NCI-H2107 treated with DMSO at 0.1 percent for 48 hours (cell line): ENCODE results near the gene SBSN.

Experiments
- DNase-seq: peaks from one replicate; lab custom pipeline; 2025; ENCODE audit not compliant: unreplicated experiment; lab: John Stamatoyannopoulos, UW

Gene SBSN

DNA sequence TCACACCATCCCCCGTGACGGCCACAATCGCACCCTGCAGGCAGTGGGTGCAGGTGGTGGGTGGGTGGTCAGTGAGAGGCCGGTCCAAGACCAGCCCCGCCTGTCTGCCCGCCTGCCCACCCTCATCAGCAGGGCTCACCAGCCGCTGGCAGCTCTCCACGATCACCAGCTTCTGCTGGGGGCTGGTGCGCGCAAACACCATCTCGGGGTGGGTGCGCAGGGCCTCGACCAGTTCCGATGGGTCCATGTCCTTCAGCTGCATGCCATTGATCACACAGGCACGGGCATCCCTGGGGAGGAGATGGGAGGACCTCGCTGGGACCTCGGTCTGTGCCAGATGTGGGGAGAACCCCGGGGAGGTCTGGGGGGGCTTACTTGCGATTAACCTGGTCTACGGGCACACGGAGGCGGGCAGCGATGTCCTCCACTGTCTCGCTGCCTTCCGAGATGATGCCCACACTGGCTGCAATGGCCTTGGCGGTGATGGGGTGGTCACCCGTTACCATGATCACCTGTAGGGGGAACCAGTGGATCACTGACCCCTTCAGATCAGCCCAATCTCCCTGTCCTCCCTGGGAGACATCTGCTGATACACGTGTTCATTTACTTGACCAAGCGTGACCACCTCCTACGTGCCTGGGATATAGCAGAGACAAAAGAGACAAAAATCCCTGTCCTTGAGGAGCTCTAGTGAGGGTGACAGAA is 27.3 kb upstream of the SBSN start:
- no peak for DNase-seq

DNA sequence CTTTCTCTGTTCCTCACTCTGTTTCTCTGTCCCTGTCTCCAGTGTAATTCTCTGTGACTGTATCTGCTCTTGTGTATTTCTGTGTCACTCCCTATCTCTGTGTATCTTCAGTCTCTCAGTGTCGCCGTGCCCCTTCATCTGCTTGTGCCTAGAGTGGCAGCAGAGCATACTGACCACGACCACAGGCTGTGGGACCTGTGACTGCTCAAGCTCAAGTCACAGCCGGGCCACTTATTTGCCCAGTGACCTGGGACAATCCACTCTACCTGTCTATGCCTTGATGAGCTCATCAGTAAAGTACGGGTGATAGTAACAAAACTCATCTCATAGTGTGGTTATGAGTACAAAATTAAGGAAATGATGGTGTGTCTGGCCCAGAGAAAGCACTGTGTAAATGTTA is 26.0 kb upstream of the SBSN start:
- no peak for DNase-seq

DNA sequence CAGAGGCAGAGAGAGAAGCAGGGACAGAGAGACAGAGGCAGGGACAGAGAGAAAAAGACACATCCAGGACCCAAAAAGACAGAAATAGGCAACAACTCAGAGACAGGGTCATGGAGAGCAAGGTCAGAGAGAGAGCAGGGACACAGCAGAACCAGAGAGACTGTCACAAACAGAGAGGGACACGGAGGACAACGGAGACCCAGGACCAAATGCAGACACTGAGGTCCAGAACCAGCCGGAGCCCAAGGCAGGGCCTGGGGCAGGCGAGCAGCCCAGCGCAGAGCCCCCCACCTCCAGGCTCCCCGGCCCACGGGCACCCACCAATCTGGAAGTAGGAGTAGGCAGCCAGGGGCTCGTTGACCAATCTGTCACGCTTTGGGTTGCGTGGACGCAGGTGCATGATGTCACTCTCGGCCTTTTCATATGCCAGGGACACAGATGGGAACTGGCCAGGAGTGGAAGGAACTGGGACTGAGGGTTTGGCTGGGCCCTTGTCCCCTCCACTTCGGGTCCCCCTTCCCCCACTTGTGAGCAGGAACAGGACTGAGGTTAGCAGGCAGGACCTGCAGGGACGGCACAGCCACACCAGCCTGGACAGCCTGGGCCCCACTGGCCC is 25.4 kb upstream of the SBSN start:
- no peak for DNase-seq

DNA sequence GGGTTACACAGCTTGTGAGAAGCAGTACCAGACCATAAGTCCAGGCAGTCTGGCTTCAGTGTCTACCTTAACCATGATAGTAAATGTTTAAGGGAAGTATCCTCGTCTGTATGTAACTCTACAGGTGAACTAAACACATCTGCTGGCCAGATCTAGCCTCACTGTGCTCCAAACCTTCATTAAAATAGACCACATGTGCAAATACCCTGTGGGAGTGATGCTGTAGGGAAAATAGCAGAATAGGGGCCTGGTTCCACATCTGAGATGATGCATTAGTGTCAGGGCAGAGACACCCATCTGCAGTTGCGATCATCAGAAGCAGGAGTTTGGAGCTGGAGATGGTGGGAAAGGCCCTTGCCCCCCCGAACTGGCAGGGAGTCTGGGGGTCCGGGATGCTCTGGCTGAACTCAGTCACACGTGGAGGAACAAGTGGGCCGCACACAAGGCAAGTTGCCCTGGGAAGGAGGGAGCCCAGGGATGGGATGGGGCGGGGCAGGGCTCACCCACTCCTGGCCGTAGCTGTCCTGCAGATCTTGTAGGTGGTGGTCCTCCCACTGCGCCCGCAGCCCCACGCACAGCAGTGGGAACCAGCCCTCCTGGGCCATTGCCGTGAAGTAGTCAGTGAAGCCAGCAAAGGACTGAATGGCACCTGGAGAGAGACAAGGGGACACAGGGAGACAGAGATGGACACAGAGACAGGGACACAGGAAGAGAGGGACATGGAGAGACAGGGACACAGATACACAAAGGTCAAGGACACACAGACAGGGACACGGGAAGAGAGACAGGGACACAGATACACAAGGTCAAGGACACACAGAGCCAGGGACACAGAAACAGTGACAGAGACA is 24.6 kb upstream of the SBSN start:
- DNase-seq: no peak

DNA sequence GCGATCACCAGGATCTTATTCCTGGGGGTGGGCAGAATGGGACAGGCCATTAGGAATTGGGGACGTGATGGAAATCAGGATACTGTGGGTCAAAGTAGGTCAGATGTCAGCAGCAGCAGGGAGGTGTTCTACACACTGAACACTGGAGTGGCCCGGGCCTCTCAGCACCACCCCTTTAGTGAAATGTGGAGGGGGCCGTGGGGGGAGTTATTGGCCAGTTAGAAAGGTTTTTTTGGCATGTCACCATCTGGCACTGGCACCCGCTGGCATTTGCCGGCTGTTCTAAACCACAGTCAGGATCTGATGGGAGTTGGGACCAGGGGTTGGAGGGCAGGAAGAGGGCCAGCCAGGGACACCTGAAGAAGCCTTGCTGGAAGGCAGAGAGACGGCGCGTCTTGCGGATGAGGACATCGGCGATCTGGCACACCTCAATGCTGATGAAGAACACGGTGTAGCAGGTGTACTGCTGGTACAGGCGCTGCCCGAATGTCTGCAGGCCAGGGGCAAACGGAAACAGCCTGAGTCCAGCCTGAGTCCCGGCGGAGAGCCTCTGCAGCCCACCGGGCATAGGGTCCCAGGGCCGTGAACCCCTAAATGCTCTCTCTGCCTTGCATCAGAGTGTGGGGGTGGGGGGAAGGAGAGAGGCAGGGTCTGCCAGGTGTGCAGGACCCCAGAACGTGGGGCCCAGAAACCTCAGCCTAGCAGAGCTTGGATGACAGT is 23.1 kb upstream of the SBSN start:
- DNase-seq: no peak

DNA sequence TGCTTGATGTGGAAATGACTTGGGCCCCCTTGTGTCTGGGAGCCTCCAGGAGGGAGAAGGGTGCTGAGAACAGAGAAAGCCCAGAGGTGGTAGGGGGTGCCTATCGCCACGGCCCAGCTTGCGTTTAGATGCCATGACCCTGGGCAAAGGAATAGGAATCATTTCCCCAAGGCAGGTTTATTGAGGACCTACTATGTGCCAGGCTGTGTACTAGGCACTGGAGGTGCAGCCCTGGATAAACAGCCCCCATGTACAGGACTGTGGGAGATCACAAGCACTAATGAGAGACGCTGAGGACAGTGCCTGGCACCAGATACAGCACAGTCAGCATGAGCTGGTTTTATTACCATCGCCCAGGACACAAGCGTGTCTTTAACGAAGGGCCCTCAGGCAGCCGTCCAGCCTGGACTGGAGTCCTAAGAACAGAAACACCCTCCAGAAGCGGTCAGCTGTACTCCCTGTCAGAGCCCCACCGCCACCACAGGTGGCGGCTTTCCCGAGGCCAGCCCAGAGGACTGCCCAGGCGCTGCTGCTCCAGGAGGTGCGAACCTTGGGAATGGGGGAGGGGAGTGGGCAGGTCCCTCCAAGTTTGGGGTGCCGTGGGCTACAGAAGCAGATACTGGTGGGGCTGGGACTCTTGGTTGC is 21.9 kb upstream of the SBSN start:
- no peak for DNase-seq

DNA sequence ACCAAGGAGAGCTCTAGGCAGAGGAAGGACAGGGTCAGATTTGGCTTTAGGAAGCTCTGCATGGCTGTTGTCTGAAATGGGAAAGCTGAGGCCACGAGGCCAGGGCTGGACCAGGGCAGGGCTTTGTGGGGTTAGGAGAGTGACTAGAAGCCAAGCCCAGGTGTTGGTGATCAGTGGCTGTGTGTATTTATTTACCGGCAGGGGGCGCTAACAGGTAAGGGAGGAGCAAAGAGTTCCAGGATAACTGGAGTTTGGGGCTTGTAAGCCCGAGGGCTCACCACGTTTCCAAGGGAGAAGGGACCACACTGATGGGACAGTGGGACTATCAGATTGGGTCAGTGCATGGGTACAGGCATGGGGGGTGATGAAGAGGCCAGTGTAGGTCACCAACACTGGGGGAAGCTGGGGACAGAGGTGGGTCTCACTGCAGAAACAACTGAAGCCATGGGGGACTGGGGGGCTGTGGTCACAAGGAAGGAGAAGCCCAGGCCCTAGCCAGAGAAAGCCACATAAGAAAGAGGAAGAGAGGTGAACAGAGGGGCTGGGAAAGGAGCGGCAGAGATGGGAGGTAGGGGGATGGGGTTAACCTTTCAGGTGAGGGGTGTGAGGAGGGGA is 21.2 kb upstream of the SBSN start:
- DNase-seq: peak; percentile 44

DNA sequence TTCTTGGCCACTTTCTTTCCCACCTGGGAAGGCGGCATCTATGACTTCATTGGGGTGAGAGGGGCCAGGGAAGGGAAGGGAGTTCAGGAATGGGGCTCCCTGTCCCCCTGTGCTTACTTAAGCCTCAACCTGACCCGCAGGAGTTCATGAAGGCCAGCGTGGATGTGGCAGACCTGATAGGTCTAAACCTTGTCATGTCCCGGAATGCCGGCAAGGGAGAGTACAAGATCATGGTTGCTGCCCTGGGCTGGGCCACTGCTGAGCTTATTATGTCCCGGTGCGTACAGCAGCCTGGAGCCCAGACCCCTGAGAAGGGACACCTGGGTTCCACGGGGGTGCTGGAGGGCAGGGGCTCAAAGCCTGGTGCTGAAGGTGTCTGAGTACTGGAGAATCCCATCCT is 18.4 kb upstream of the SBSN start:
- no peak for DNase-seq

DNA sequence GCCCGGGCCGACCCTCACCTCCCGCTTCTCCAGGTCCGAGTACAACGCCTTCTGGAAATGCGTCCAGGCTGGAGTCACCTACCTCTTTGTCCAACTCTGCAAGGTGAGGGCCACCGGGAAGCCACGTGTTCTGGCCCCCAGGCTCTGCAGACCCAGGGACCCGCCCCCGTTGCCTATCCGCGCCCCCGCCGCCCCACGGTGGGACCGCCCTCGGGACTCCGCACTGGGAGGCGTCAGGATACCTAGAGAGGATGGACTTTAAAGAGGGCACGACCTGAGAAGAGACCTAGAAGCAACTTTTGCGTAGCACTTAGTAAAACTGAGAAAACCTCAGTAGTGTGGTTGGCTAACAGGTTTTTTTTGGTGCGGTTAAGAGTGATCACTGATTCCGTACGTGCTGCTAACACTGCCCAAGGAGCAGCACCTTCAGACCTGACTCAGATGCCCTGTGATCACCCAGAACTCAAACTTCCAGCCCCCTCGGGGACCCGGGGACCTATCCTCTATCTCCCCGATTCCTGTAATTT is 17.8 kb upstream of the SBSN start:
- DNase-seq: no peak

DNA sequence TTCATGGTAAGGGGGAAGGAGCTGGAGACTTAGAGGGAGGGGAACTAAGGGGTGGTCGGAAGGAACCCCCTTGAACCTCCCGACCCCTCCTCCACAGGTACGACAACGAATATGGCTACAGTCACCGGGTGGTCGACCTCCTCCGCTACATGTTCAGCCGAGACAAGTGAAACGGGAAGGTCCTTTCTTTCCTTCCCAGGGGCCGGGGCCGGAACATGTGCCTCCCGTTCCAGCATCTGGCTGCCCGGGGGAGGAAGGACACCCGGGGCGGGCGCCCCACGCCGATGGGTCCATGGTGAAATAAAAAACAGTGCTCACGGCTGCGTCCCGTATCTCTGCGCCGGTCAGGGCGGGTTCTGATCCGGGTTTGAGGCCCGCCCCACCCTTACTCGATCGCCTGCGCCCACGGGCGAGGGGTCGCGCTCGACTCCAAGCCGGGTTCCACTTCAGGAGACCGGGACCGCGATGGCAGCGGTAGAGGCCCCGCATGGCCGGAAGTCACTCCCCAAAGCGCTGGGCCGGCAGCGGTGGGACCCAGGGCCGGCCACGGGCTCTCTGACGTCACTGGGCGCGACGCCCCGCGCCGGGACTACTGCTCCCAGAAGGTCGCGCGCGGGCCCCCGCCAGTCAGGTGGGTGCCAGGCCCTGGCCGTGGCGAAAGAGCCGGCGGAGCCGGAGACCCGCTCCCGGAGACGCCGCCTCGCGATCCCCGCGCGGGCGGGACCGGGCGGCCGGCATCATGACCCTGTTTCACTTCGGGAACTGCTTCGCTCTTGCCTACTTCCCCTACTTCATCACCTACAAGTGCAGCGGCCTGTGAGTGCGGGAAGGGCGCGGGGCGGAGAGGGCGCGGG is 17.1 kb upstream of the SBSN start, which contains the start of gene TMEM147:
TMEM147 (plus strand) TSS at position 626 of the 854 bp plus-strand sequence; CDS start at position 740, 114 bp downstream.
- DNase-seq: peak; percentile 29

DNA sequence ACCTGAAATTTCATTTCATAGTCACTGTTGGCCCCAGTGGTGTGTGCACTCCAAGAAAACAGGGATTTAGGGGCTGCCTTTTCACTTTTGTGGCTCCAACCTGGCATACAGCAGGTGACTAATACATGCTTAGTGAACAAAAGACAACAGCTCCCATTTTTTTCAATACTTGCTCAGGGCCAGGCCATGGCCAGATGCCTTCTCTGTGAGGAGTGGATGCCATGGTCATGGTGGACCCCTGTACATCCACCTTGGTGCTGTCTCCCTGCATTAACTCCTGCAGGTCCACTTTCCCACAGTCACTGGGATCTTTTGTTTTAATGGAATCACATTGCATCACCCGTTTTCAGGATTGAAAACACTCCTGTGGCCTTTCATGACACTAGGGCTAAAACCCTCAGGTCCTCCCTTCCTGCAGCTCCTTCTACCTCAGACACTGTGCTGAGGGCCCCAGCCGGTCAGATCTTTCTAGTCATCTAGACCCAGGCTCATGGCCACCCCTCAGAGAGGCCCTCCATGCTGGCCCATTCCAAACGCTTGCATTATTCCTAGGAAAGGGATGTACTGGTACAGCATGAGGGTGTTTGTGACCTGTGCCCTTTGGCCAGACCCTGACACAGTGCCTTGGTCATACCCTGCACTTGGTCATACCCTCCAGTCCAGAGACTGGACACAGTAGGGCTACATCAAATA is 16.1 kb upstream of the SBSN start:
- DNase-seq: no peak

DNA sequence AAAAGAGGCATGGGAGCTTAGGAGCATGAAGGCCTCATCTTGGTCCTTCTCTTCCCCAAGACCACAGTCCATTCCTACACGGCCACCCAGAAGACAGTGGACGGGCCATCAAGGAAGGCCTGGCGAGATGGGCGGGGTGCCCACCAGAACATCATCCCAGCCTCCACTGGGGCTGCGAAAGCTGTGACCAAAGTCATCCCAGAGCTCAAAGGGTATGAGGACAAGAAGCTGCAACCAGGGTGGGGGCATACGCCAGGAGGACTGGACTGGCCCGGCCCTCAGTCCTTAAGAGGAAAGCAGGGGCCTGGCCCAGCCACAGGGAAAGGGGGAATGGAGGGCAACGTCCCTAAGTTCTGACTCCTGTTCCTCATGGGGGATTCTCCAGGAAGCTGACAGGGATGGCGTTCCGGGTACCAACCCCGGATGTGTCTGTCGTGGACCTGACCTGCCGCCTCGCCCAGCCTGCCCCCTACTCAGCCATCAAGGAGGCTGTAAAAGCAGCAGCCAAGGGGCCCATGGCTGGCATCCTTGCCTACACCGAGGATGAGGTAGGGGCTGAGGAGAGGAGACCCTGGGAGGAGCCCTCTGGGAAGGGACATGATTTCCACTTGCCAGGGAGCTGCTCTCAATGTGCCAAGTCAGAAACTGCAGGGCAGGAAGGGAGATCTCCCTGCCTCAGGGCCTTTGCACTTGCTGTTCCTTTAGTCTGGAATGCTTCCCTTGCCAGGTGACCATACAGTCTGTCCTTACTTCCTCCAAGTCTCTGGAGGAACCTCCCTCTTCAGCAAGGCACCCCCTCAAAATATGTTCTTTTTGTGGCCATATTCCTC is 15.4 kb upstream of the SBSN start:
- DNase-seq: no peak

DNA sequence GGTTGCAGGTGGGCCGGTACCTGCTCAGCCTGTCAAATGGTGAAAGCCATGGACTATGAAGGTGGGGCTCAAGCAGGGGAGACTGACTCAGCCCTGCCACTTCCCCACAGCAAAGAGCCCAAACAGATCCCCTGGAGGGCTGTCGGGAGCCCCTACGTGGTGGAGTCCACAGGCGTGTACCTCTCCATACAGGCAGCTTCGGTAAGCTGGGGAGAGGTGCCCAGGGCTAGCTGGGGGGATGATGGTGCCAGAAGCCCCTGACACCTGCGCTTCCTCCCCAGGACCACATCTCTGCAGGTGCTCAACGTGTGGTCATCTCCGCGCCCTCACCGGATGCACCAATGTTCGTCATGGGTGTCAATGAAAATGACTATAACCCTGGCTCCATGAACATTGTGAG is 14.1 kb upstream of the SBSN start:
- DNase-seq: no peak

DNA sequence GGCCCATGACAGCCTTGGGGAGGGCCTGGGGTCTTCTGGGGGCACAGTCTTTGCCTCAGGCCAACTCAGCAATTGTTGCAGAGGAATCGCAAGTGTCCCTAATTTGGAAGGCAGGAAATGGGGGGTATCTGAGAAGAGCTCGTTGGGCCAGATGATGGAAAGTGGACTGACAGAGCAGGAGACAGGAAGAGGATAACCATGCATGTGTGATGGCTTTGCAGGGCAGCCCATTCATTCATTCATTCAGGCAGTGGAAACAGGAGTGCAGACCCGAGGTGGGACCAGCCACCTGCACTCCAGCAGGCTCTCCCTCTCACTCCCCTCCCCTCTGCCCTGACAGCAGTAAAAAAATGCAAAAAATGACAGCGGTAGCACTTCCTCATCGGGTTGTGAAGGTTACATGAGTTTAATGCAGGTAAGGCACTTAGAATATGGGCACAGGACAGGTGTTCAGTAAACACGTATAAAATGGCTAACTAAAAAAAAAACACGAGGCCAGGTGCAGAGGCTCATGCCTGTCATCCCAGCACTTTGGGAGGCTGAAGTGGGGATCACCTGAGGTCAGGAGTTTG is 12.3 kb upstream of the SBSN start:
- DNase-seq: no peak

DNA sequence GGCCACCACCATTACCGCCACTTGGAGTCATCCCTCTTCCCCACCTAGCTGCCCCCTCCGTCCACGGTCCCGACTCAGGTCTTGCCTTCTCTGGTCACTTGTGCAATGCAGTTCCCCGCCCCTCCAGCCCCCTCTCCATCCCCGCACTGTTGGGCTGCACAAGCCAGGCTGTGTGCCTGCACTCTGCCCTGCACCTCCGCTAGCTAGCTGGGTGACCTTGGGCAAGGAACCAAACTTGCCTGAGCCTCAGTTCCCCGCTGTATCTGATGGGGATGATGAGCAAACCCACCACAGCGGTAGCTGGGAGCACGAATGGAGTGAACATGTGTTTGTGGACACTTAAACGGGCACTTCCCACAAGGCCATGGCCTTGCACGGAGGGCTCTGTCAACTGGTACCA is 11.7 kb upstream of the SBSN start:
- no peak for DNase-seq

DNA sequence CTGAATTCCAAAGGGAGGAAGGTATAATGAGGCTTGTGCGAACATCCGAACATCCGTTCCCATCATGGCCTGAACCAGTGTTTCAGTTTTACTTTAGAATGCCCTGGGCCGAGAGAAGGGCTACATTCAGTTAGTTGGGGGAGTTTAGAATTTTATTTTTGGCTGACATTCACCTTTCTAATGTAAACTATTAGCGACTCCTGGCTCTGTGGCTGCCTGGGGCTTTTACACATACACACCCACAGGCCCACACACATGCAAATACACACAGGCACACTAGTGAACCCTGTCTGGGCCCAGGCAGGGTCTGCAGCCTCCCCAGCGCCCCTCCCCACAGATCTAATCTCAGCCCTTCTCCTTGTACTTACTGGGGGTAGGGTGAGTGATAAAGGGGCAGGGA is 11.2 kb upstream of the SBSN start:
- DNase-seq: no peak

DNA sequence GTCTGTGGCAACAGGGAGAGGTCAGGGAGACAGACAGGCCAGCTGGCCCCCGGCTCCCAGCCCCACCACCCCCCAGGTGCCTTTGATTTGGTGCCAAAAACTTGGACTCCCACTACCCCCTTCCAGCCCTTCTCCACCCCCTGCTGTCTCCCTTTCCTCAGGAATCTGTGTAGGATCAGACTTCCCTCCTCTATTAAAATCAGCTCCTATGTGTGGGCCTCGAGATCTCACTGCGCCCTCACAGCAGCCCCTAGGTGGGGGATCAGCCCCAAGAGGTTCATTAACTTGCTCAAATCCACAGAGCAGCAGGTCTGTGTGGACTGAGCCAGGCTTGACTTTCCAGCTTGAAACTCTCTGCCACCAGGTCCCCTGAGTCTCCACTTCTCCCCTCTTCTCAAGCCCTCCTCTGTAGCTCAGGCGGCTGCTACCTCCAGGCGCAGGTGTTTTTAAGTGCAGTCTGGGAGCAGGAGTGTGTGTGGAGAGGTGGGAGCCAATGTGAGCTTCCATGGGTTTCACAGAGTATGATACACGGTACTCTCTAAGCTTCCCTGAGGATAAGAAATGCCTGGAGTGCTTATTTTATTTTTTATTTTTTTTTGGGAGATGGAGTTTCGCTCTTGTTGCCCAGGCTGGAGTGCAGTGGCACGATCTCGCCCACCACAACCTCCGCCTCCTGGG is 6.8 kb upstream of the SBSN start:
- DNase-seq: peak; percentile 56
